ENCODE measurements around the gene UBE2M. TPM values are rescaled to one million over a fixed set of nuclear protein-coding genes. Genes with fewer than 3 reads are reported as not detected.

UBE2M gene
- total RNA-seq, 1 experiment from 2014 or later: 133 TPM

DNA sequence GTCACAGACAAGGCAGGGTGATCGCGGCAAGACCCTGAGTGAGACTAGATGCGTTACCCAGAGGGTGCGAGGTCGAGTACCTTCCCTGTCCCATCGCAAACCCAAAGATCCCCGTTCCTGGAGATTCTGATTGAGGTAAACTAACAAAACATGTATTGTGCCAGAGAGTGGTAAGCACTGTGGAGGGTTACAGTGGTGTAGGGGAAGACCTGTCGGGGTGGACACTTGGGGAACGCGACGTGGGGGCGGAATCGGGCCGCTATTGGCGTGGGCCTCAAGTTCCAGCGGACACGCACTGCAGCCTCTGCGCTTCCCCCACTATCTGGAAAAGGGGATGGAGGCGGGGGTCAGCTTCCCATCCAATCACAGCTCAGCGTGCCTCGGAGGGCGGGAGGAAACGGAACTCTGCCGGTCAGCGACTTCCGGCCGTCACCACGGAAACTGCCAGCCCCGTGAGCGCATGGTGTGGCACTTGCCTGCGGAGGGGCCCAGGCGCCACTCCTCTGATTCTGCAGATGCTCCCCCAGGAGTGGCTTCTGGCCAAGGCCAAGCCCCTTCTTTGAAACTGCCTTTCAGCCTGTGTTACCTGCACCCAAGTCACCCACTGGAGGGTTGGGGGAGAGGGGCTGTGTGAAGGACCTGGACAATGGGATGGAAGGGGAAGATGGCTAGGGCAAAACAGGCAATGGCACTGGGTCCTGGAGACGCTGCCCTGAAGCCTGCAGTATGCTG is 1.0 kb upstream of the UBE2M start:
- no TSS peak for BruUV-seq (replicated peaks)
- Mint-ChIP-seq H3K36me3 (ENCODE audit: insufficient read depth, unreplicated experiment) (peaks cover 99% of the 10 kb centered on the region), H3K9me3 (ENCODE audit: unreplicated experiment) (no peaks in the 10 kb centered on the region), H3K27me3 (ENCODE audit: insufficient read depth, unreplicated experiment) (no peaks in the 10 kb centered on the region), H3K27ac (ENCODE audit: unreplicated experiment) (peak overlapping the region; percentile 98), H3K4me3 (ENCODE audit: unreplicated experiment) (peak overlapping the region; percentile 99), H3K4me1 (ENCODE audit: low read depth, unreplicated experiment) (peaks cover 31% of the 10 kb centered on the region)
- CTCF ChIA-PET: interaction anchor here (1.0 to 1.6 kb wide), 4 partner anchors 15 to 198 kb away, joined by 3 to 6 read pairs (median 4); partner anchors contain the start of genes TRIM28 and ZBTB45
- Histone ChIP-seq H3K9me3 (no peaks in the 10 kb centered on the region), H3K36me3 (ENCODE audit: control insufficient read depth, insufficient read depth, low read length) (peaks cover 3% of the 10 kb centered on the region), H3K27me3 (replicated peaks; ENCODE audit: control insufficient read depth, insufficient read depth, low read length) (no peaks in the 10 kb centered on the region), H3K4me3 (ENCODE audit: low read depth, low read length) (peak overlapping the region; percentile 69), H3K4me1 (peaks cover 12% of the 10 kb centered on the region; the same call in 1 of the 2 replicates)
- intact Hi-C loops (cut with micrococcal nuclease; ENCODE audit: unreplicated experiment): loop anchor here (1.0 kb wide), 2 partner anchors 14 to 15 kb away; partner anchors contain the start of genes MZF1 and TRIM28
- peak; percentile 93 to 95 for DNase-seq
- TF ChIP-seq, protein P1, sequence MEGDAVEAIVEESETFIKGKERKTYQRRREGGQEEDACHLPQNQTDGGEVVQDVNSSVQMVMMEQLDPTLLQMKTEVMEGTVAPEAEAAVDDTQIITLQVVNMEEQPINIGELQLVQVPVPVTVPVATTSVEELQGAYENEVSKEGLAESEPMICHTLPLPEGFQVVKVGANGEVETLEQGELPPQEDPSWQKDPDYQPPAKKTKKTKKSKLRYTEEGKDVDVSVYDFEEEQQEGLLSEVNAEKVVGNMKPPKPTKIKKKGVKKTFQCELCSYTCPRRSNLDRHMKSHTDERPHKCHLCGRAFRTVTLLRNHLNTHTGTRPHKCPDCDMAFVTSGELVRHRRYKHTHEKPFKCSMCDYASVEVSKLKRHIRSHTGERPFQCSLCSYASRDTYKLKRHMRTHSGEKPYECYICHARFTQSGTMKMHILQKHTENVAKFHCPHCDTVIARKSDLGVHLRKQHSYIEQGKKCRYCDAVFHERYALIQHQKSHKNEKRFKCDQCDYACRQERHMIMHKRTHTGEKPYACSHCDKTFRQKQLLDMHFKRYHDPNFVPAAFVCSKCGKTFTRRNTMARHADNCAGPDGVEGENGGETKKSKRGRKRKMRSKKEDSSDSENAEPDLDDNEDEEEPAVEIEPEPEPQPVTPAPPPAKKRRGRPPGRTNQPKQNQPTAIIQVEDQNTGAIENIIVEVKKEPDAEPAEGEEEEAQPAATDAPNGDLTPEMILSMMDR (IDR thresholded peaks at IDR 0.05; ENCODE audit: insufficient read depth in 1 of 2, low read depth in 1 of 2, low read length in 1 of 2, severe bottlenecking in 1 of 2, unreplicated experiment in 1 of 2): no peak
- POLR2A ChIA-PET: interaction anchor here (0.6 to 2.4 kb wide), 7 partner anchors 13 to 232 kb away, joined by 3 to 17 read pairs (median 6); partner anchors contain the start of genes MZF1, TRIM28, ZBTB45 and ZSCAN22

DNA sequence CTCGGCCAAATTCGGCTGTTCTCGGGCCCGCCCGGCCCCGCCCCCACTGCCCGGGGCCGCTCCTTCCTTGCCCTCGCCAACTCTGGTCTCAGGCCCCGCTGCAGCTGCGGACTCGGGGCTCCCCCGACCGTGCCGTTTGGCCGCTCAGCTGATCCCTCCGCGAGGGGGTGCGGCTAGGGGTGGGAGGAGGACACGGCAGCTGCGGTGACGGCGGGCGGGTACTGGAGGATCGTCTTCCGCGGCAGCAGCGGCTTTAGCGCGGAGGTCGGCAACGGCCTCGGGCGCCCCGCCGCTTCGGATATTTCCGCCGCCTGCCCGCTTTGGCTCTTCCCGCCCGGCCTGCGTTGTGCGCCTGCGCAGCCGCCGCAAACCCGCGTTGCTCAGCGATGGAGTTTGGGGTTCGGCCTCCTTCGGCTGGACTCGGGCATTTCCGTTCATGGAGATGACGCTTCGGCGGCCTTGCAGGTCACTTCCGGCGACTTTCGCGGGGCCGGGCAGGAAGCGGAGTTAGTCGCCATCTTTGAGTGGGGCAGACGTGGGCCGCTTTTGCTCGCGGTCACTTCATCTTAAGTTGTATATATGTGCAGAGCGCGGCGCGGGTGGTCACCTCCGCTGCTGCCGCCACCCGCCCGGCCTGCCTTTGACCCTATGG is 338 bp upstream of the UBE2M start:
- CTCF ChIA-PET: interaction anchor here (0.6 to 1.6 kb wide), 4 partner anchors 15 to 197 kb away, joined by 3 to 6 read pairs (median 4); partner anchors contain the start of genes TRIM28 and ZBTB45
- intact Hi-C loops (cut with micrococcal nuclease; ENCODE audit: unreplicated experiment): loop anchor here (1.0 kb wide), 3 partner anchors 14 to 39 kb away; partner anchors contain the start of genes MZF1, TRIM28 and ZBTB45
- no peaks in the 10 kb centered on the region for H3K27me3 Mint-ChIP-seq (ENCODE audit: insufficient read depth, unreplicated experiment)
- peak overlapping the region; percentile 69 for H3K4me3 ChIP-seq (ENCODE audit: low read depth, low read length)
- H3K36me3 ChIP-seq (ENCODE audit: control insufficient read depth, insufficient read depth, low read length): peaks cover 3% of the 10 kb centered on the region
- H3K27ac Mint-ChIP-seq (ENCODE audit: unreplicated experiment): peak overlapping the region; percentile 98
- peaks cover 15% of the 10 kb centered on the region; the same call in 1 of the 2 replicates for H3K4me1 ChIP-seq
- H3K9me3 ChIP-seq: no peaks in the 10 kb centered on the region
- H3K9me3 Mint-ChIP-seq (ENCODE audit: unreplicated experiment): no peaks in the 10 kb centered on the region
- DNase-seq: peak; percentile 99
- peaks cover 99% of the 10 kb centered on the region for H3K36me3 Mint-ChIP-seq (ENCODE audit: insufficient read depth, unreplicated experiment)
- BruUV-seq (replicated peaks): no TSS peak
- H3K4me3 Mint-ChIP-seq (ENCODE audit: unreplicated experiment): peak overlapping the region; percentile 99
- POLR2A ChIA-PET: interaction anchor here (0.6 to 2.4 kb wide), 6 partner anchors 13 to 232 kb away, joined by 3 to 17 read pairs (median 10); partner anchors contain the start of genes MZF1, TRIM28, ZBTB45 and ZSCAN22
- TF ChIP-seq, protein P1 (IDR thresholded peaks at IDR 0.05; ENCODE audit: insufficient read depth in 1 of 2, low read depth in 1 of 2, low read length in 1 of 2, severe bottlenecking in 1 of 2, unreplicated experiment in 1 of 2): no peak
- H3K27me3 ChIP-seq (replicated peaks; ENCODE audit: control insufficient read depth, insufficient read depth, low read length): no peaks in the 10 kb centered on the region
- peaks cover 31% of the 10 kb centered on the region for H3K4me1 Mint-ChIP-seq (ENCODE audit: low read depth, unreplicated experiment)

All from Caco-2 (cell line).